H9 (cell line): ENCODE measurements around the gene CHEK1. TPM values are rescaled to one million over a fixed set of nuclear protein-coding genes. Genes with fewer than 3 reads are reported as not detected.

ENCODE experiments used
- DNase-seq: peaks from one replicate; pipeline ENCODE4 v3.0.0-alpha.2; 2017
- H2AFZ ChIP-seq: one replicate; pipeline ENCODE4 v1.6.1; 2013; ENCODE audit warnings: mild to moderate bottlenecking, low read length, control low read depth, moderate library complexity
- H2AK5ac ChIP-seq: 2 replicates; pipeline ENCODE4 v1.6.1; 2013; ENCODE audit warnings: low read length, control low read depth, mixed read lengths; ENCODE audit not compliant: insufficient read length
- H2BK120ac ChIP-seq: one replicate; pipeline ENCODE4 v1.6.1; 2013; ENCODE audit warnings: low read depth, mild to moderate bottlenecking, low read length, control low read depth, inconsistent platforms; ENCODE audit not compliant: poor library complexity, severe bottlenecking
- H2BK12ac ChIP-seq: 2 replicates; pipeline ENCODE4 v1.6.1; 2013; ENCODE audit warnings: low read length, control low read depth, mixed read lengths, low read depth; ENCODE audit not compliant: insufficient read length
- H2BK15ac ChIP-seq: 2 replicates; pipeline ENCODE4 v1.6.1; 2013; ENCODE audit warnings: low read depth, low read length, control low read depth
- H2BK20ac ChIP-seq: one replicate; pipeline ENCODE4 v1.6.1; 2013; ENCODE audit warnings: low read depth, mild to moderate bottlenecking, low read length, control low read depth, inconsistent platforms; ENCODE audit not compliant: poor library complexity, severe bottlenecking
- H2BK5ac ChIP-seq: 2 replicates; pipeline ENCODE4 v1.6.1; 2013; ENCODE audit warnings: low read length, control low read depth, mixed read lengths; ENCODE audit not compliant: insufficient read length
- H3K14ac ChIP-seq: 2 replicates; pipeline ENCODE4 v1.6.1; 2013; ENCODE audit warnings: low read length, control low read depth; ENCODE audit not compliant: insufficient read depth
- H3K18ac ChIP-seq: 2 replicates; pipeline ENCODE4 v1.6.1; 2013; ENCODE audit warnings: low read depth, mild to moderate bottlenecking, mixed read lengths, low read length, control low read depth; ENCODE audit not compliant: insufficient read length
- H3K23ac ChIP-seq: 2 replicates; pipeline ENCODE4 v1.6.1; 2013; ENCODE audit warnings: low read length, control low read depth, mixed read lengths, low read depth; ENCODE audit not compliant: insufficient read length
- H3K23me2 ChIP-seq: 2 replicates; pipeline ENCODE4 v1.6.1; 2013; ENCODE audit warnings: low read depth, mild to moderate bottlenecking, mixed read lengths, low read length, control low read depth; ENCODE audit not compliant: insufficient read length, poor library complexity, severe bottlenecking
- H3K27ac ChIP-seq: 2 replicates; pipeline ENCODE4 v1.5.1; 2013; ENCODE audit warnings: low read length, control low read depth, mixed read lengths, low read depth; ENCODE audit not compliant: insufficient read length
- H3K27me3 ChIP-seq: 2 replicates; pipeline ENCODE4 v1.6.1; 2013; ENCODE audit warnings: low read length, control low read depth, inconsistent platforms; ENCODE audit not compliant: insufficient read depth
- H3K4ac ChIP-seq: 2 replicates; pipeline ENCODE4 v1.6.1; 2013; ENCODE audit warnings: low read depth, mild to moderate bottlenecking, control low read depth, inconsistent platforms, low read length, moderate library complexity
- H3K4me1 ChIP-seq: 2 replicates; pipeline ENCODE4 v1.6.1; 2013; ENCODE audit warnings: low read length, control low read depth, inconsistent platforms; ENCODE audit not compliant: insufficient read depth
- H3K4me2 ChIP-seq: 2 replicates; pipeline ENCODE4 v1.6.1; 2013; ENCODE audit warnings: low read length, control low read depth, mixed read lengths; ENCODE audit not compliant: insufficient read length, insufficient read depth
- H3K56ac ChIP-seq: 2 replicates; pipeline ENCODE4 v1.6.1; 2013; ENCODE audit warnings: low read depth, mild to moderate bottlenecking, mixed read lengths, low read length, control low read depth; ENCODE audit not compliant: insufficient read length
- H3K79me1 ChIP-seq: 2 replicates; pipeline ENCODE4 v1.6.1; 2013; ENCODE audit warnings: low read depth, mild to moderate bottlenecking, moderate library complexity, low read length, control low read depth, inconsistent platforms; ENCODE audit not compliant: insufficient read depth, poor library complexity, severe bottlenecking
- H3K79me2 ChIP-seq: 2 replicates; pipeline ENCODE4 v1.6.1; 2013; ENCODE audit warnings: low read length, control low read depth, inconsistent platforms; ENCODE audit not compliant: insufficient read depth
- H3K9ac ChIP-seq: 2 replicates; pipeline ENCODE4 v1.6.1; 2013; ENCODE audit warnings: low read length, control low read depth, mixed read lengths; ENCODE audit not compliant: insufficient read length; ENCODE audit errors: extremely low read depth
- H3K9me3 ChIP-seq: one replicate; pipeline ENCODE4 v1.6.1; 2013; ENCODE audit warnings: low read depth, low read length, inconsistent platforms; ENCODE audit not compliant: control insufficient read depth
- H3T11ph ChIP-seq: one replicate; pipeline ENCODE4 v1.6.1; 2013; ENCODE audit warnings: mild to moderate bottlenecking, low read length, control low read depth, inconsistent platforms
- H4K20me1 ChIP-seq: one replicate; pipeline ENCODE4 v1.6.1; 2013; ENCODE audit not compliant: control insufficient read depth, insufficient read length, insufficient read depth
- H4K5ac ChIP-seq: 2 replicates; pipeline ENCODE4 v1.6.1; 2013; ENCODE audit warnings: low read depth, mild to moderate bottlenecking, mixed read lengths, low read length, control low read depth; ENCODE audit not compliant: insufficient read length
- H4K8ac ChIP-seq: replicated peaks from 2 replicates; pipeline ENCODE4 v1.6.1; 2013; ENCODE audit warnings: low read length, control low read depth, mixed read lengths, low read depth; ENCODE audit not compliant: insufficient read length
- H4K91ac ChIP-seq: 2 replicates; pipeline ENCODE4 v1.6.1; 2013; ENCODE audit warnings: low read depth, mild to moderate bottlenecking, moderate library complexity, mixed read lengths, low read length, control low read depth; ENCODE audit not compliant: insufficient read length
- H3K27ac Mint-ChIP-seq, 3 experiments: 2 replicates in 2 of 3; 3 replicates in 1 of 3; pipeline ENCODE4 v1.8.0; 2020 to 2021; ENCODE audit warnings: mixed read lengths in 3 of 3, mild to moderate bottlenecking in 1 of 3, moderate library complexity in 1 of 3
- H3K27me3 Mint-ChIP-seq: 2 replicates; pipeline ENCODE4 v1.8.0; 2021; ENCODE audit warnings: low read depth, mild to moderate bottlenecking, moderate library complexity, mixed read lengths
- H3K36me3 Mint-ChIP-seq, 3 experiments: 2 replicates in 2 of 3; 3 replicates in 1 of 3; pipeline ENCODE4 v1.8.0; 2020 to 2021; ENCODE audit warnings: low read depth in 3 of 3, mixed read lengths in 3 of 3; ENCODE audit not compliant: insufficient read depth in 1 of 3
- H3K4me1 Mint-ChIP-seq, 2 experiments: 2 replicates each; pipeline ENCODE4 v1.8.0; 2020; ENCODE audit warnings: mixed read lengths in 2 of 2
- H3K4me3 Mint-ChIP-seq, 2 experiments: 2 replicates in 1 of 2; 3 replicates in 1 of 2; pipeline ENCODE4 v1.8.0; 2020 to 2021; ENCODE audit warnings: mild to moderate bottlenecking in 2 of 2, mixed read lengths in 2 of 2, moderate library complexity in 1 of 2
- H3K9me3 Mint-ChIP-seq, 2 experiments: 2 replicates in 1 of 2; 3 replicates in 1 of 2; pipeline ENCODE4 v1.8.0; 2020; ENCODE audit warnings: mild to moderate bottlenecking in 2 of 2, mixed read lengths in 2 of 2, moderate library complexity in 1 of 2
- WGBS: extraction: QIAGEN DNeasy Blood & Tissue Kit; methylation state at CpG from one replicate; pipeline ENCODE4 v1.1.7; 2013; ENCODE audit warnings: missing lambda C conversion rate, low lambda C conversion rate, mixed read lengths; ENCODE audit not compliant: insufficient read length; ENCODE audit errors: extremely low coverage; 5-methylcytosine and 5-hydroxymethylcytosine counted together
- total RNA-seq: library from RNA; stranded (reverse); gene quantifications from 2 replicates; pipeline ENCODE4 v1.2.1, GENCODE V29; 2021
- TF ChIP-seq, protein P1 (sequence below): fragments of 200-600 bp; sonication (generic); conservative IDR thresholded peaks from 3 replicates; pipeline ENCODE4 v1.8.0; 2021; ENCODE audit warnings: antibody characterized with exemption, mild to moderate bottlenecking

The CHEK1 gene
- total RNA-seq, 1 experiment from 2014 or later: 126 TPM

DNA sequence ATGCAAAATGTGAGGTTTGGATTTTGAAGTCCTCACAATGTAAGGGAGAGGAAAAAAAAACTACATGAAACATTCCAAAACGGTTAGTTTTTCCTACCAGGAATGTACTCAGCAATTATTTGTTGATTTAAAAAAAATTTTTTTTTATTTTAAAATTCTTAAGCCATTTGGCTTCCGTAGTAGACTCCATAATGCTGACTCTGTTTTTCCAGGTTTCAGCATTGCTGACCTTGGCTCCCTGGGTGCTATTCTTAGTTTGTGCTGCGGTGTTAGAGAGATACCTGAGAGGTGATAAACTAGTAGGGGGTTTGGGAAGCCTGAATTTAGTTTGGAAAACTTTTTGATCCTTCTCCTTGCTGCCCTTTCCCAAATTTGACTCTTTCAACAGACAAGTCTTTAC is 21.8 kb upstream of the CHEK1 start:
- Histone ChIP-seq H3K18ac (no peak overlapping the region), H3K23me2 (no peaks in the 10 kb centered on the region), H2AK5ac (no peak overlapping the region), H2BK5ac (no peak overlapping the region), H2BK15ac (no peak overlapping the region), H2BK120ac (no peak overlapping the region), H3K14ac (no peak overlapping the region), H3K27ac (no peak overlapping the region), H3K9ac (no peak overlapping the region), H3K4ac (no peak overlapping the region), H3K9me3 (no peaks in the 10 kb centered on the region), H4K8ac (no peak overlapping the region), H4K5ac (no peak overlapping the region), H4K20me1 (no peaks in the 10 kb centered on the region), H3K4me2 (no peak overlapping the region), H3T11ph (no peak overlapping the region), H2AFZ (no peak overlapping the region), H4K91ac (no peak overlapping the region), H3K4me1 (no peaks in the 10 kb centered on the region), H3K79me2 (no peaks in the 10 kb centered on the region; the same call in 1 of the 2 replicates), H3K79me1 (peaks cover 3% of the 10 kb centered on the region), H2BK20ac (no peak overlapping the region), H2BK12ac (no peak overlapping the region), H3K27me3 (no peaks in the 10 kb centered on the region), H3K56ac (no peak overlapping the region), H3K23ac (no peak overlapping the region)
- no peak for DNase-seq
- TF ChIP-seq, protein P1, sequence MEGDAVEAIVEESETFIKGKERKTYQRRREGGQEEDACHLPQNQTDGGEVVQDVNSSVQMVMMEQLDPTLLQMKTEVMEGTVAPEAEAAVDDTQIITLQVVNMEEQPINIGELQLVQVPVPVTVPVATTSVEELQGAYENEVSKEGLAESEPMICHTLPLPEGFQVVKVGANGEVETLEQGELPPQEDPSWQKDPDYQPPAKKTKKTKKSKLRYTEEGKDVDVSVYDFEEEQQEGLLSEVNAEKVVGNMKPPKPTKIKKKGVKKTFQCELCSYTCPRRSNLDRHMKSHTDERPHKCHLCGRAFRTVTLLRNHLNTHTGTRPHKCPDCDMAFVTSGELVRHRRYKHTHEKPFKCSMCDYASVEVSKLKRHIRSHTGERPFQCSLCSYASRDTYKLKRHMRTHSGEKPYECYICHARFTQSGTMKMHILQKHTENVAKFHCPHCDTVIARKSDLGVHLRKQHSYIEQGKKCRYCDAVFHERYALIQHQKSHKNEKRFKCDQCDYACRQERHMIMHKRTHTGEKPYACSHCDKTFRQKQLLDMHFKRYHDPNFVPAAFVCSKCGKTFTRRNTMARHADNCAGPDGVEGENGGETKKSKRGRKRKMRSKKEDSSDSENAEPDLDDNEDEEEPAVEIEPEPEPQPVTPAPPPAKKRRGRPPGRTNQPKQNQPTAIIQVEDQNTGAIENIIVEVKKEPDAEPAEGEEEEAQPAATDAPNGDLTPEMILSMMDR: no peak
- Mint-ChIP-seq H3K36me3 (peaks cover 30 to 83% (median 77%) of the 10 kb centered on the region in 3 experiments; a peak in 6 of 7 replicates), H3K9me3 (no peaks in the 10 kb centered on the region), H3K4me1 (no peaks in the 10 kb centered on the region), H3K4me3 (no peak overlapping the region), H3K27ac (no peak overlapping the region), H3K27me3 (no peaks in the 10 kb centered on the region)
- WGBS: no CpG with 5 or more reads among the region's 3 CpGs
